Hepatocyte (in vitro differentiated cells): Measurements from ENCODE around the gene PLCH2.

Source experiments
- CTCF ChIP-seq: fragments of 200-600 bp; sonication (generic); IDR thresholded peaks from 2 replicates; pipeline ENCODE4 v1.5.1; 2016; ENCODE audit warnings: antibody characterized with exemption, mild to moderate bottlenecking; ENCODE audit not compliant: poor library complexity
- EZH2 ChIP-seq: fragments of 200-600 bp; sonication (generic); IDR thresholded peaks from 2 replicates; pipeline ENCODE4 v1.6.1; 2016; ENCODE audit warnings: antibody characterized with exemption, mild to moderate bottlenecking, borderline replicate concordance
- EZH2phosphoT487 ChIP-seq: fragments of 200-600 bp; sonication (generic); IDR thresholded peaks from one replicate; pipeline ENCODE4 v1.6.1; 2018; ENCODE audit warnings: antibody characterized with exemption, mild to moderate bottlenecking, low read depth, moderate library complexity; ENCODE audit not compliant: unreplicated experiment, severe bottlenecking

GRCh38 chr1:2541619-2542245 is 65.6 kb downstream of the PLCH2 start:
- TF ChIP-seq EZH2phosphoT487, result no peak
- TF ChIP-seq CTCF, result no peak
- no peak for TF ChIP-seq EZH2
